ENCODE results near the gene BPI.
"Not testable (repeated sequence)": the region's sequence is repeated elsewhere in the genome, so short reads cannot be mapped to it uniquely, and the experiment has no call there.

BPI gene

DNA sequence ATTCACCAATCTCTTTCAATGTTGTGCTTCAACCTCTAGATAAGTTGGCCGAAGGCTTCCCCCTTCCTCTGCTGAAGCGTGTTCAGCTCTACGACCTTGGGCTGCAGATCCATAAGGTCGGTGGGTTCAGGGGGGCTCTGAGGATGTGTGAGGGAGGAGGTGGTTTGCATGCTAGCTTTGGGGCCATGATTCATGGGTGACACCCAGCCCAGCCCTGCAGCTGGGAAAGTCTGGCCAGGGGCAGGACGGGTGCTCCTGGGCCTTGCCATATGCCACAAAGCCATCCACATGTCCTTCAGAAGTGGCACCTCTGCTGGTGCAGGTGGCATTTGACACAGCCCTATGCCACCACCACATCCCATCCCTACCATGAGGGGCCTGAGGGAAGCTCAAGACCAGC, 69.9 kb downstream of the BPI start:
- no peak for DNase-seq

DNA sequence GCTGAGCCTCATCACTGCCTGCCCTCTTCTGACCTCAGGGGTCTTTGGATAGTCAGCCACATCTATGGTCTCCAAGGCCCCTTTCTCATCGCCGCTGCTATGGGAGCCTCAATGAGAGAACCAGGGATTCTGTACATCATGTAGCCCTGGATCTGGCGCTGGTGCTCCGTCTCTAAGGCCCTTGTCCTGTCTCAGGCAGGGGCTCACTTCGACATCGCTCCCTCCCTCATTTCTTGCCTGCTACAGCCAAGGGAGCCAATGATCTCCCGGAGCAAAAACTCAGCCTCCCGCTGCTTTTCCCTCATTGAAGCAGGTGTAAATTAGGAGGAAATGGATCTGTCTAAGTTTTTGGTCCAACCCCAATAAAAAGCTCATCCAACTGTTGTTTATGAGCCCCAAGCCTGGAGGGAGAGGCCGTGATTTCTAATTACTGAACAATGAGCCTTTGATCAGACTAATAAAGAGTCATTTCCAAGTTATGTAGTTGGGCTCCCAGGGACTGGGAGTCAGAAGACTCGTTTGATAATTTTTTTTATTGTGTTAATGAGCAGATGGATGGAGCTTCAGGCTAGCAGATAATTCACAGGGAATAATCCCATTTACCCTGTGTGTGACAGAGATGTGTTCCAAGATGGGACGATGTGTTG, 73.2 kb downstream of the BPI start:
- no peak for DNase-seq

DNA sequence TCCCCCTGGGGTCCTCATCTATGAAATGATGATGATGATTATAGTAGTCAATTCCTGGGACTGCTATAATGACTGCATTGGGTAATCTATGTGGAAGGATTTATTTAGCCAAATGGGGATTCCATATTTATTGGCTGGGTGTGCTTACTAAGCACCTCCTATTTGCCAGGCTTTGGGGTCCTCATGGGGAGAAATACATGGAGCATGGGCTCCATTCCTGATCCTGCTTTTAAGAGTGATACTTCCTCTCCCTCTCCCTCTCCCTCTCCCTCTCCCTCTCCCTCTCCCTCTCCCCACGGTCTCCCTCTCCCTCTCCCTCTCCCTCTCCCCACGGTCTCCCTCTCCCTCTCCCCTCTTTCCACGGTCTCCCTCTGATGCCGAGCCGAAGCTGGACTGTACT, 73.9 kb downstream of the BPI start:
- not testable (repeated sequence) for DNase-seq

DNA sequence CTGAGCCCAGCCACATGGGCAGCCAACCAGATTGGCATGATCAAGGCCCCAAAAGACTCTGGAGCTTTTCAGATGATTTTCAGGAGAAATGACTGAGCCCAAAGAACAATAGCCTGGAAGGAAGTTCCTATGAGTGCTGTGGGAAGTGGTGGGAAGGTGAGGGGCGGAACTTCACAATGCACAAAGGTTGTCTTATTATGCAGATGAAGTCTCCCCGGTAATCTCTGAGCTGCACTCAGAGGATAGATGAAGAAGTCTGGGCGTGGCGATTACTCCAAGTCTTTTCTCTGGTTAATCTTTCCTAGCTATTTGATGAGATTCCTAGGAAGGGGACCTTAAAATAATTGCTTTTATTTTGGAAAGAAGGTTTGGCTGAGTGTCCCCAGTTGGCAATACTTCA, 79.2 kb downstream of the BPI start:
- no peak for DNase-seq

DNA sequence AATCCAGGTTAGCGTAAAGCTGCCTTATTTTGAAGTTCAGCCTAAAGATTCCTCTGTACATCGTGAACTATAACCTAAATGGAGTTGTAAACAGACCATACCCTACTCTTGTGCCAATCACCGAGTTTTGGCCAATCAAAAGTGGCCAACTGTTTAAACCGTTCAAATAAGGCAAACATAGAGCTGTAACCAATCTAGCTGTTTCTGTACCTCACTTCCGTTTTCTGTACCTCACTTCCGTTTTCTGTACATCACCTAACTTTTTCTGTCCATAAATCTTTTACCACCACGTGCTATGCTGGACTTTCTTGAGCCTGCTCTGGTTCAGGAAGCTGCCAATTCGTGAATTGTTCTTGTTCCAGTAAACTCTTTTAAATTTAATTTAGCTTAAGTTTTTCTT, 82.0 kb downstream of the BPI start:
- DNase-seq: no peak

DNA sequence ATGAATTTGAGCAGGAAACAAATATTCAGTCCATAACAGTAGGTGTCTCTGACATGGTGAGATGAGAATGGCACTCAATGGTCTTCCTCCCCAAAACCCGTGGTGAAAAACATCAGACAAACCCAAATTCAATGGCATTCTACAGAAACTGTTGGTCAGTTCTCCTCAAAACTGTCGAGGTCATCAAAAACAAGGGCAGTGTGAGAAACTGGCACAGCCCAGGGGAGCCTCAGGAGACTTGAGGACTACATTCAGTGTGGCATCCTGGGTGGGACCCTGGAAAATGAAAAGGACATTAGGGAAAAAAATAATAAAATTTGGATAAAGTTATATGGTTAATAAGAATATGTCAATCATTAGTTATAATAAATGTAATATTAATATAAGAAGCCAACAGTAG, 82.9 kb downstream of the BPI start:
- no peak for DNase-seq

Data from NCI-H1417 treated with DMSO at 0.1 percent for 48 hours (cell line).